Epithelial cell of prostate (primary cell): ENCODE data around the gene MACO1.
A peak's percentile ranks its signal among the peaks of the same experiment; 100 is the strongest.
"Not testable (repeated sequence)": the region's sequence is repeated elsewhere in the genome, so short reads cannot be mapped to it uniquely, and the experiment has no call there.

Experiments used
- DNase-seq: peaks from one replicate; pipeline ENCODE4 v3.0.0-alpha.2; 2011; ENCODE audit warnings: low read depth, low spot score
- H3K27ac ChIP-seq: fragments of 450-650 bp; 2 replicates; pipeline ENCODE4 v1.5.1; 2017; ENCODE audit warnings: mild to moderate bottlenecking

The MACO1 gene

DNA sequence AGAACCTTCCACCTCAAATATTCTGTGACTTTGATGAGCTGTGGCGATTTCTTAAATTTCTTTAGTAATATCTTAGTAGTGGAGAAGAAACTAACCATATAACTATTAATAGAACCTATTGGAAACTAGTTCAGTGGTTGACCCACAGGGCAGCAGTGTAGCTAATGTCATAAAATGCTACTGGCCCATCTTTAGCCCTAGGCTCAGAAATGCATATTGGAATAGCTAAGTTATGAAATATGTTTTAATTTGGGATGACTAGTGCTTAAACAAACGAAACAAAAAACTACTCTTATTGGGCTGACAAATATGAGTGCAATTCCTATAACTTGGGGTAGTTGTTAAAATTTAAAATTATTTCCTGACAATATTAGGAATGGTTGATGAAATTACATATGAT is 20.2 kb downstream of the MACO1 start:
- H3K27ac ChIP-seq, result no peak overlapping the region
- DNase-seq, result no peak

- H3K27ac ChIP-seq, result no peak overlapping the region
- DNase-seq, result no peak
Measured at GRCh38 chr1:25451908-25452307, 21.2 kb downstream of the MACO1 start.

DNA sequence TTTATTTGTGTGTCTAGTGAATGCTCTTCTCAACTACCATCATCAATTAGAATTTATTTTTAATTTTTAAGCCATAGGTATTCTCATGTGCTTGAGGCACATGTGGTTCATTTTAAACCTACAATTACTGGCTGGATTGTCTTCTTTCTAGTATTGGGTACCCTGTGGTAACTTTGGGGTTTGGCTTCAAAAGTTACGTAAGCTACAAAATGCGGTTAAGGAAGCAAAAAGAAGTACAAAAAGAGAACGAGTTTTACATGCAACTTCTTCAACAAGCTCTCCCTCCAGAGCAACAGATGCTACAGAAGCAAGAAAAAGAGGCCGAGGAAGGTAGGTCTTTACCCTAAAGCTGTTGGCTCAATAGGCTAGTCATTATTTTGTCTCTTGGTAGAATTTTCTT is 25.8 kb downstream of the MACO1 start:
- no peak for DNase-seq

GRCh38 chr1:25458541-25459298 is 28.0 kb downstream of the MACO1 start:
- DNase-seq, result no peak
- H3K27ac ChIP-seq, result no peak overlapping the region

More for the DNA sequence above, 25.8 kb downstream of the MACO1 start:
- H3K27ac ChIP-seq, result no peak overlapping the region

DNA sequence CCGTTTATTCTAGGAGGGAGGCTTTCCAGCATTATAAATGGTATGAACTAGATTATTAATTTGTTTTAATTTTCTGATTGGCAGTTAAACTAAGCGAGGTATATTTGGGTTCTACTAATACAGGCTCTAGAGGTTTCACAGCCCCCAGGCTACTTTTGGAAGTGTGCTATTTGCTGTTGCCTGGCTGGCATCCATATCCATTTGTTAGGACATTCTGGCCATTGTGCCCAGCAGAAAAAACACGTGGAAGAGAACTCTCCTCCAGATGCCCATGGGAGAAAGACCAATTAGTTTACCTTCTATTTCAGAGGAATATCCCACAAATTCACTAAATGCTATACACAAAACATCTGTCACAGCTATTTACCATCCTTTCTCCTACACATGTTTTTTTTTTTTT is 29.3 kb downstream of the MACO1 start:
- H3K27ac ChIP-seq, result no peak overlapping the region
- no peak for DNase-seq

- not testable (repeated sequence) for H3K27ac ChIP-seq, DNase-seq
Measured at GRCh38 chr1:25460816-25461215, 30.1 kb downstream of the MACO1 start.

GRCh38 chr1:25461849-25462248 is 31.2 kb downstream of the MACO1 start:
- DNase-seq, result no peak
- H3K27ac ChIP-seq, result no peak overlapping the region

DNA sequence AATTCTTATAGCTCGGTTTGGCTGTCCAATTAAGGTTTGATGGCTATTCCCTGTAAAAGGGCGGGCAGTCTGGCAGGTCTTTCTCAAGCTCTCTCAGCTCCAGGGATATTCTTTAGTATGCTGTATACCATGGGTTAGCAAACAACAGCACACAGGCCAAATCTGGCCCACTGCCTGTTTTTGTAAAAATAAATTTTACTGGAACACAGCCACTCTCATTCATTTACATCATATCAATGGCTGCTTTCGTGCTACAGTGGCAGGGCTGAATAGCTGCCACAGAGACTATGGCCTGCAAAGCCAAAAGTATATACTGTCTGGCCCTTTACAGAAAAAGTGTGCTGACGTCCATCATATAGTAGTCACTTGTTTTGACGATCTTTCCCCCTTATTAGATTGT is 32.0 kb downstream of the MACO1 start:
- H3K27ac ChIP-seq, result no peak overlapping the region
- no peak for DNase-seq

DNA sequence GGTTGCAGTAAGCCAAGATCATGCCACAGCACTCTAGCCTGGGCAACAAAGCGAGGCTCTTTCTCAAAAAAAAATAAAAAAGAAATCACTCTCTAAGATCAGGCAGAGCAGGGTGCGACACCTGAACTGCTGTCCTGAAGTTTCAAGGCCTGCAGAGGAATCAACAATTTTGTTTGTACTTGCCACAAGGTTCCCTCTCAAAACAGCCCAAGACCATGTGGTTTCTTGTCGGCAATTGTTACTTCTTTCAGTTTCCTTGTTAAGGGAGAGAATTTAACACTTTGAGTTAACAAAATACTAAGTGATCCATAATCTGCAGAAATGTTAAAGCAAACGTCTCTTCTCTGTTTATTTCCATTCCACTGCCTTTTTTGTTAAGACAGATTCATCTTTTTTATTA is 36.5 kb downstream of the MACO1 start:
- no peak overlapping the region for H3K27ac ChIP-seq
- DNase-seq, result no peak

DNA sequence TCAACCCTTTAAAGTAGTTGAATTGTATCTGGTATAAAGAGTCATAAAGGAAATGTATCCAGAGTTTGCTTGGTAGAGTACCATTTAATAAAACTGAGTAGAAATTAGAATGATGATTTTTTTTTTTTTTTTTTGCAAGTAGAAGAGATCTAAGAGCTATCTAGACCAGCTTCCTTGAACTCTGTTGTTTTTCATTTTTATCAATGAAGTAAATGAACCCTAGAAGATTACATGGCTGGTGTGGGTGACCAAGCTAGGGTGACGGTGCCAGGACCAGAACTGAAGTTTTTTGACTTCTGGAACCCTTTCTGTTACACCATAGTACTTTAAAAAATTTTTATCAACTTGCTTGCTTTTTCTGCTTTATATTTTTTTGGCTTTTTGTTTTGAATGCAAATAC is 36.9 kb downstream of the MACO1 start:
- no peak for DNase-seq
- no peak overlapping the region for H3K27ac ChIP-seq

DNA sequence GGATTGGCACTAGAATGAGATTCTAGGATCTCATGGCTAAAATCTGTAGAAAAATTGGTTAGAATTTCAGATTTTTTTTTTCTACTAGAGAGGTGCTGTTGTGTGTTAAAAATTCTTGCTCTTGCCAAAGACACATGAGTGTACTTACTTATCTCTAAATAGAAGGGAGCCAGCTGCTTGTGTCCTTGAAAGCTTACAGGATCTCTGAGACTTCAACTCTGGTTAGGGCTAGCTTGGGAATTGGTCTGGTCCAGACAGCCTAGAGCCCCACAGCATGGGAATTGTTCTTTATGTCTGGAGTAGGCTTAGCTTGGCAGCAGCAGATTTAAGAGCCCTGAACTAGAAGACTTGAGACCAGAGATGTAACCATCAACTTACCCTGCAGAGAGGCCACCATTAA is 37.3 kb downstream of the MACO1 start:
- no peak for DNase-seq
- no peak overlapping the region for H3K27ac ChIP-seq

- H3K27ac ChIP-seq, result no peak overlapping the region
- no peak for DNase-seq
Measured at GRCh38 chr1:25469177-25469576, 38.5 kb downstream of the MACO1 start.

DNA sequence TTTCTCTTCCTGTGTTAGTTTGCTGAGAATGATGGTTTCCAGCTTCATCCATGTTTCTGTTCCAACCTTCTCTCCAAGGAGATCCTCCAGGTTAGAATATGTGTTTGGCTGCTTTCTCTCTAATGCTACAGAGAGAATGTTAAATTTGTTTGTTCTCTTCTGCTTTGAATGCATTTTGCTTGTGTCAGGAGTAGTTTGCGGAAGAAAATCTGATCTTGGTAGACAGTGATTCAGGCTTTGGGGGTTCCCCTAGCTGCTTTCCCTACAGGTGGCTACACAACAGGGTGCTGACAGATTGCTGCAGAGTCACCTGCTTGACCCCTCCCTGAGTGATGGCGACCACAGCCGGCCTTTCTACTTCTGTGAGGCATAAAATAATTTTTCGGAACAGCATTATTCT is 41.8 kb downstream of the MACO1 start:
- no peak overlapping the region for H3K27ac ChIP-seq
- no peak for DNase-seq

DNA sequence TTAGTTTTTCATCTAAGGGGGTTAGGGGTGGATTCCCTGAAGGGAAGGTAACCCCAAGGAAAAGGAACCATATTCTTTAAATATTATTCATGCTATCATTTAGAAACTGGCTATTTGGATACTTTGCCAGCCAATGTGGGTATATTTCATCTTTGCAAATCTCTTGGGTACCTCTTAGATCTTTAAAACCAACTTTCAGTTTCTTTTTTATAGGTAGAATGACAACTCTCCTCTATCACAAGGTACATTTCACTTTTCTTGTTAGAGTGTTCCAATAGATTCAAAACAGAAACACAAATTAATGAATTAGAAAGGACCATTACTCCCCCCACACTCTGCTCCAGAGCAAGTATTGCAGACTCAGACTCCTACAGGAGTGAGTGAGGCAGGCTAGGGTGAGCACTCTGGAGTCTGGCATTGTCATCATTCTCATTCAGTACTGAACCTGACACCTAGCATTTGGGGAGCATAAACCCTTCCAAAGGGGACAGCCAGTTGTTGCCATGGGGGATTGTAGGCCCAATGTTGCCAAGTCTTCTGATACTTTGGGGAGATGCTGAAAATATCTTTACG is 43.0 kb downstream of the MACO1 start:
- no peak for DNase-seq
- H3K27ac ChIP-seq, result no peak overlapping the region

DNA sequence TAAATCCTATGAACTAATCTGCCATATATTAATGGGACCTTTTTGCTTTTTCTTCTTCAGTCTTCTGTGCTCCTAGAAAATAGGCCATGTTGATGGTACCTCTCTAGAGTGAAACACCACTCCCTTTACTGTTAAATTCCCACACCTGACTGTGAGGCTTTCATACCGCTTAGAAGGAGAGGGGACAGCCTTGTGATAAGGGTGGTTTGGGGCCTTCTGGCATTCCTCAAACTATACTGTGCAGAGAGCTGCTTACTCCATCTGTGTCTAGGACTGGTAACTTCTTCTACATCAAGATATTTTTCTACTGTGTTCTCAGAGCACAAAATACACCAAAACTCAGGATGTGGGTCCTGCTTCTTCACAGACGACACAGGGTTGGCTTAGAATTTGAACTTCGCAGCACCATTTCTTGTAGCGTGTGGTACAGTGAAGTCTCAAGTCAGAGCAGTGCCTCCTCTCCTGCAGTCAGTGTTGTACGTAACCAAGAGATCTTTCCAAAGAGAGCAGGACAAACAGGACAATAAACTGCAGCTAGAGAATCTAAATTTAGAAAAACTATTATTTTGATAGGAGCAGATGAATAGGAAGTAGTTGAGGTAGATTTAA is 43.8 kb downstream of the MACO1 start:
- no peak overlapping the region for H3K27ac ChIP-seq
- no peak for DNase-seq

DNA sequence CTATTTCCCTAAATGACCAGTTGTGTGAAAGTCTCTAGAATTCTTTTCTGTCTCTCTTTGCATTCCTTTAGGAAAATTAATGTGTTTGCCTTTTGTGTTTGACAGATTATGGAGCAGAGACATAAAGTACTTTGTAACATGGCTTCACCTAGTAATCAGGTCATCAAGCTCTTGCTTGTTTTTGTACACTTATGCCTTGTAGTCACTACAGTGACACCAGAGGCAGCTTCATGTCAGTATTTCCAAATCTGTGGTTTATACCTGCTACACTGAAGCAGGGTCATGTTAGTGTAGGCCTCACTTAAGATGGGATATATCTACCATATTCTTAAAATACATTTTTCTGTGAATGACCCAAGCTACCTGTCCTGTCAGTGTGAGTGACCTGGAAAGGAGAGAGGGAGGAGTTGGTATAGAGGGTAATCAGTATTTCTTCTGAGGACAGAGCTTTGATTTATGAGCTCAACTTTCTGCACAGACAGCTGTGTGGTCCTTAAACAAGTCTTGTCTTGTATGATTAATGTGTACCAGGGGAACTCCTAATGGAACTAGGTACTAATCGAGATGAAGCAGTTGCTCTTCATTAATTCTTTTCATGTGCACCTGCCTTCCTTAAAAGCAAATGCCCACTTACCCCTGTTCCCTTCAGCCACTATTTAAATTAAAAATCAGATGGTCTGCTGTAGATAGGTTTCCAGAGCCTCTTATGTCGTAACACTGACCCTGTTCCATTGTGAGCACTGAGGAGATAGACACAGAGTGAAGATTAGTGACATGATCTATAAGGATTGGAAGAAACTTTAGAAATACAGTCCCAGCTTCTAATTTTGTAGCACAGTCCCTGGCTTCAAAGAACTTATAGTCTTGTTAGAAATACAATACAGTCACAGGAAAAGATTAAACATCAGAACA is 45.7 kb downstream of the MACO1 start:
- peak overlapping the region; percentile 19 for H3K27ac ChIP-seq
- DNase-seq, result peak; percentile 34

DNA sequence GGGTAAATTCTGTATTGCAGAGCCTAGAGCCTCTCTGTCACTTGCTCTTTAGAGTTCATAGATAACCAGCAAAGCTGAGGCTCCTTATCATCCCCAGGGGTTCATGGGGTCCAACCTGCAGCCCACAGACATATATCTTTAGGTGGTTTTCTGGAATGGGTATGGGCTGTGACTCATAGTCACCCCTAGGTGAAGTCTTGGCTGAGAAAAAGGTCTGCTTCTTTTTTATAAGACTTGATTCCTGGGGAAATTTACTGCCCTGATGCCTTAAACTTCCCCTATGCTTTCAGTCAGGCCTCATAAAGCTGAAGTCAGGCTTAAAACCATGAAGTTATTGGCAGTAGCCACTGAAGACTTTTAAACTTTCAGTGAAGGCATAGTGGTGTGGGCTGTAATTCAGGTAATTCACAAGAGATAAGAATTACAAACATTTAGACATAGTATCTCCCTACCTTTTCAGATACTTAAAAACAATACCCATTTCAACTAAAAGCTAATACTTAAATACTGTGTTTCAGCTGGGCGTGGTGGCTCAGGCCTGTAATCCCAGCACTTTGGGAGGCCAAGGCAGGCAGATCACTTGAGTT is 46.8 kb downstream of the MACO1 start:
- H3K27ac ChIP-seq, result peak overlapping the region; percentile 35
- no peak for DNase-seq

- DNase-seq, result peak; percentile 31
Measured at GRCh38 chr1:25478633-25479032, 47.9 kb downstream of the MACO1 start.

DNA sequence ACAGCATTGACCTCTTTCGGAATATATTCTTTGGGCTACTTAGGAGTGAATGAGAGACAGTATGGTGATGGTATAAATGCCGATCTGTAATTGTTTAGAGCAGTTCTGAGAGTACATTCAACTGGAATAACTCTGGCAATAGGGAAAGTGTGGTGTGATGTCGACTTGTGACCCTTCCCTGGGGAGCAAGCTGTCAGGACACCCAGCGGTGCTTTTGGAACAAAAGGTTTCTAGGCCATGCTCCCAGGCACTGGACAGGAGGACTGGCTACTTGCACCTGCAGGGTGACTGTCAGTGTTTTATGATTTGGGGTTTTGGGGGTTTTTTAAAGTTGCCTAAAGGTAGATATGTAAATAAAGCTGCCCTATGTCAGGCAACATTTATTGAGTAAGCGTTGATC is 50.9 kb downstream of the MACO1 start:
- no peak overlapping the region for H3K27ac ChIP-seq
- no peak for DNase-seq

More at GRCh38 chr1:25478633-25479032, 47.9 kb downstream of the MACO1 start:
- H3K27ac ChIP-seq, result peak overlapping the region; percentile 35

GRCh38 chr1:25482211-25482610 is 51.5 kb downstream of the MACO1 start:
- no peak for DNase-seq
- H3K27ac ChIP-seq, result no peak overlapping the region
